NCI-H748 (cell line): ENCODE measurements around the gene PAXX.
"Not testable (repeated sequence)": the region's sequence is repeated elsewhere in the genome, so short reads cannot be mapped to it uniquely, and the experiment has no call there.

ENCODE experiments used
- DNase-seq: peaks from one replicate; lab custom pipeline; 2025; ENCODE audit not compliant: unreplicated experiment; lab: John Stamatoyannopoulos, UW

Gene PAXX

DNA sequence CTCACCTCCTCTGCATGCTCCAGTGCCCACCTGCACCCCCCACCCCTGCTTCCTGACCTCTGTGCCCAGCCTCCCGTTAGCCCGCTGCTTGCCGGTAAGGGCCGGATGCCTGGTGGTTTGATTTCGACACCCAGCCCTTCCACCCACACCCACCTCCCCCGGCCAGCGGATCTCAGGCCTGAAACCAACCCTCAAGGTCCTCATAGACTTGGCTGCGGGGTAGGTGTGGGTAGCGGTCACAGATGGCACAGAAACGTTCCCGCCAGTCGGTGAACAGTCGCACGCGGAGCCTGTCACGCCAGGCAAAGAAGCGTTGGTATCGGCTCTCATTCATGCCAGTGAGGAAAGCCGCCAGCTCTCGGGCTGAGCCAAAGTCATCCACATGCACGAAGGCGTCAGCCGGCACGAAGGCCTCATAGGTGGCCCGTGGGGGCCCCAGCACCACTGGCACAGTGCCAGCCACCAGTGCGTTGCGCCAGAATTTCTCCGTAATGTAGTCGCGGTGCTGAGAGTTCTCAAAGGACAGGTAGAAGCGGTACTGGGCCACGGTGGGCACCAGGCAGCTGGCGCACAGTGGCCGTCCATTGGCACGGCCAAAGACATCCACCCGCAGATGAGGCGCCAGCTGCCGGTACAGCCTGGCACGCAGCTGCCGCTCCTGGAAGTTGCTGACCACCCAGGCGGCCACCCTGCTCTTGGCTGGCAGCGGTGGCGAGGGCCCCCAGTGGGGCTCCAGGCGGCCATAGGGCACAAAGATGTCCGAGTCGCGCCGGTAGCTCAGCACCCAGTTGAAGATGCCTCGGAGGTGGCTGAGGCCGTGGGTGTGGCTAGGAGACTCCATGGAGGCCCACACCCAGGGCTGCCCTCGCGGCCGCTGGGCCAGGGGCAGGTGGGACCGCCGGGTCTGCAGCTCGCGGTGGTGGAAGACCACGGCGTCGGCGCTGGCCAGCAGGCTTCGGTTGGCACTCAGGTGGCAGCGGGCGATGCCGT lies 38.6 kb downstream of the PAXX start:
- DNase-seq, result no peak

DNA sequence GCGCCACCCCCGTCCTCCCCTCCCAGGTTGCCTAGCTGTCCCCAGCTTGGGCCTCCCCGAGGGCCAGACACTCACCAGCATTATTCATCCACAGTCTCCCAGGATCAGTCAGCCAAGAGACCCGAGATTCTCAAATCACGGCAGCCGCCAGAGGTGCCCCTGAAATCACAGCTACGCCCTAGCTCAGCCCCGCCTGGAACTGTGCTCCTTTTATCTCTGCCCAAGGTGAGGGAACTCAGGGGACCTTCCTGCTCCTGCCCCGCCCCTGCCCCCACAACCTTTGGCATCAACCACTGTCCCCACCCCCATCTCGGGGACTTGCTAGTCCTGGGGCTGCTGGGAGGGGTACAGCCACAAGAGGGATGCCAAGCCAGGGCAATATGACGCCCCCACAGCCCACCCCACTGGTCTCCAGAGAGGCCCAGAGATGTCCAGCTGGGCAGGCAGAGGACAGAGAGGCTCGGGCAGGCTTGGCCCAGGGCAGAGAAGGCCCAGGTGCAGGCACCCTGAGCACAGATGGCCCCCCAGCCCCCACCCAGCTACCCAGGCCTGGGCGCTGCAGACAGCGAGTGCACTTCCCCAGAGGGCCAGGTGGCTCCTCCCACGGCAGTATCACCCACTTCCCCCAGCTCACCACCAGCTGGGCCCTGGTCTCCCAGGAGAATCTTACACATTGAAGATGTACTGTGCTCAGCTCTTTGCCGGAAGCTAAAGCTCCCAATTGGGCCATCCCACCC lies 39.9 kb downstream of the PAXX start, which contains the start of gene FUT7:
Gene FUT7, minus strand, starts transcription at position 185 of the 737 bp plus-strand sequence. Its CDS starts 97 bp downstream, at position 88.
- DNase-seq, result no peak

DNA sequence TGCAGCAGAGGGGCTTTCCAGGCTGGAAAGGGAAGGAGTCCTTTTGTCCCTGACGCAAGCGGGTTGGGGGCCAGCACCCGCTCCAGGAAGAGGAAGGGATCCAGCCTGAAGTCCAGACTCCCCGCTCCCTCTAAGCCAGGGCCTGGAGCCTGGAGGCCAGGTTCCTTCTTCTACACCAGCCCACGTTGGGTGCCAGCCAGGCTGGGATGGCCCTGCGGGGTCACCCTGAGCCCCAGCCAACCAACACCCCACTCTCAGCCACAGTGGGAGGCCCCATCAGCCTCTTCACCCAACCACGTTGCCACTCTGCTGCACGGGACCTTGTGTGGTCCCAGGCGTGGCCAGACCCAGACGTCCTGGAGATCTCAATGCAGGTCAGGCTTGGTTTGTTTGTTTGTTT lies 40.6 kb downstream of the PAXX start:
- no peak for DNase-seq

DNA sequence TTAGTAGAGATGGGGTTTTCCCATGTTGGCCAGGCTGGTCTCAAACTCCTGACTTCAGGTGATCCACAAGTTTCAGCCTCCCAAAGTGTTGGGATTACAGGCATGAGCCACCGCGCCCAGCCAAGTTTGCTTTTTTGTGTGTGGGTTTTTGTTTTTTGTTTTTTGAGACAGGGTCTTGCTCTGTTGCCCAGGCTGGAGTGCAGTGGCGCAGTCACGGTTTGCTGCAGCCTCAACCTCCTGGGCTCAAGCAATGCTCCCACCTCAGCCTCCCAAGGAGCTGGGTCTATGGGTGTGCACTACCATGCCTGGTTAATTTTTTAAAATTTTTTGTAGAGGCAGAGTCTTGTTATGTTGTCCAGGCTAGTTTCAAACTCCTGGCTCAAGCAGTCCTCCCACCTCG lies 41.3 kb downstream of the PAXX start:
- DNase-seq, result not testable (repeated sequence)

DNA sequence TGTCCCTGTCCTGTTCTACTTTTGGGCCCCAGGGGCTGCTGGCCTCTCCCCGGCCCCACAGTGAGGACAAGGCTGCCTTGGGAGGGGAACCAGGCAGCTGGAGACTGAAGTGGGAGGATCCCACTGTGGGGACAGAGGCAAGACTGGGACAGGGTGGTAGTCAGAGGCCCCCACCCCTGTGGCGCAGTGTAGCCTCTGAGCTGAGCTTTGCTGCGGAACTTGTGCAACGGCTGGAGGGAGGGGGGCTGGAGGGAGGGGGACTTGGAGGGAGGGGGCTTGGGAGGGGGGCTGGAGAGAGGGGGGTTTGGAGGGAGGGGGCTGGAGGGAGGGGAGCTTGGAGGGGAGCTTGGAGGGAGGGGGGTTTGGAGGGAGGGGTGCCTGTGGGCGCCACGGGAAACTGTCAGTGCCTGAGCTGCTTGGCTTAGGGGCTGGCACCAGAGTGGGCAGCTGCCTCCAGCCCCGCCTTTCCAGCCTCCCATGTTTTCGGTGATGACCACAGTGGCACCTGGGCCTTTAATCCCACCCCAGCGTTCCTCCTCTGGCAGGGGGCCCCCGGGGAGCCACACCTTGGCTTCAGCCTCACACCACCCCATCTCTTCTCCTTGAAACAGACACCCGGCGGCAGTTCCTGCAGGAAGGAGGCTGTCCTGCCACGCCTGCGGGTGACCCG lies 42.0 kb downstream of the PAXX start:
- peak; percentile 34 for DNase-seq

DNA sequence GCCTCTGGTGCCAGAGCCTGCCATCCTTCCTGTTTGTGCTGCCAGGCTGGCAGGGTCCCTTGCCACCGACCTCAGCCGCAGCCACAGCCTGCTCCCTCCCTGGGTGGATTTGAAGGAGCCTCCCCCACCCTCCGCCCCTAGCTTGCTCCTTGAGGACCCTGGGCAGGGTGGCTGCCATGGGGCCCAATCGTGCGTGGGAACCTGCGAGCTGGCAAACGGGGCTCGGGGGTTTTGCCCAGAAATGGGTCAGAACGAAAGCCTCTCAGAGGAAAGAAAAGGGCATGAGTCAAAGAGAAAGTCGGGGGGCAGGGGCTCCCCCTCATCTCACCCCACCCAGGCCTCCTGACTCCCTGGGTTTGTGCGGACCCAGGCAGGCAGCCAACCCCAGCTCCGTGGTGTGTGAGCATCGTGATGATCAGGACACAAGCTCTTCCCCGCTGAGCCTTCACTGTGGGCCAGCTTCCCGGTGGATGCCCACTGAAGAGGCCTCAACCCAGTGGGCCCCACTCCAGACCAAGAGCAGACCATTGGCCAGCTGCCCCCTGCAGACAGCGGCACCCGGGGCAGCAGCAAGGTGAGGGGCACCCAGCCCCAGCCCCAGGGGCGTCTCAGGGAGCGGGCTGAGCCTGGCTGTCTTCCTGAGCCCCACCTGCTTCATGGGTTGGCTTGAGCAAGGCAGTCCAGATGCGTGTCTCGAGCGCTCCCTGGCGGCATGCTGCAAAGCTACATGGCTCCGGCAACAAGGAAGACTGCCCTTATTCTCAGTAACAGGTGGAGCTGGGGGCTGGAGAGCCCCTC lies 42.7 kb downstream of the PAXX start:
- peak; percentile 88 for DNase-seq

DNA sequence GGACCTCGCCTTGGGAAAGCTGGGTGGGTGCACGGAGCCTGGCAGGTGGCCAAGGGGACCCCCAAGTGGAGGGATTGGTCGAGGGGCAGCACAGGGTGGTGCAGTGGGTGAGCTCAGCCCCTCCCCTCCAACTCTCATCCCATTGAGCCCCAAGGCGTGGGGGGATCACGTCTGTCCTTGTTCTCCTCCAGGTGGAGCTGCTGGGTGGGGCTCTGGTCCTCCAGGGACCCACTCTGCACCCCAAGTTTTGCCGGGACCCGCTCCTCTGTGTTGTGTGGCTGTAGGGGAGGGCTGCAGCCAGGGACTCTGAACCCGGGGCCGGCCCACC lies 43.2 kb downstream of the PAXX start:
- DNase-seq, result no peak

DNA sequence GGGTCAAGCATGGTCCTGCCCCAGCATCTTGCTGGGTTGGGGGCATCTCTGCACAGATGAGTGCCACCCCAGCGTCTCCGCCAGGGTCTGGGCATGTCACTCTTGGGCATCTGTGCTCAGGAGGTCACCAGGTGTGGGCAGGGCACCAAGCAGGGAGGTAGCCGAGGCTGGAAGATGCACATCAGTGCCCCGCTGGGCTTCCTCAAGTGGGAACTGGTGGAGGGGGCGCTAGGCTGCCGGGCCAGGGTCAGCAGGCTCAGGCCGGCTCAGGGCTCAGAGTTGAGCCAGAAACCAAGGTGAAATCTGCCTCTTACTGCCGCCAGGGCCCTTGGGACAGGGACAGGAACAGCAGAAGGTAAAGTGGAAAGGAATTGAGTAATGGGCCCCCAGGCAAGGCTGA lies 43.7 kb downstream of the PAXX start:
- no peak for DNase-seq

DNA sequence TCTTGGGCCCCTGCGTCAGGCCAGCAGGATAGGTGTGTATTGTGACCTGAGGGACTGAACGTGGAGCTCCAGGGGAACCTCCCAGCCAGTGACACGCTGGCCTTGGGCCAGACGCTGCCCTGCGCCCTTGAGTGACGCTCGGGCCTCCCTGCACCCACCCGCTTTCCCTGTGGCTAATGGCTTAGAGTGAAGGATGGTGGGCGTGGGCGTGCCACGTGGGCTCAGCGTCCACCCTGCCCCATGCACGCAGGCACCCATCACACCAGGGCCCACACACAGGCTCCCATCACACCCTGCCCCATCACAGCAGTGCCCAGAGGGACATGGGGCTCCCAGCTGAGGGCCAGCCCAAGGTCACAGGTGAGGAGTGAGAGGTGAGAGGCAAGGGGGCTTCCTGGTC lies 44.8 kb downstream of the PAXX start:
- no peak for DNase-seq

DNA sequence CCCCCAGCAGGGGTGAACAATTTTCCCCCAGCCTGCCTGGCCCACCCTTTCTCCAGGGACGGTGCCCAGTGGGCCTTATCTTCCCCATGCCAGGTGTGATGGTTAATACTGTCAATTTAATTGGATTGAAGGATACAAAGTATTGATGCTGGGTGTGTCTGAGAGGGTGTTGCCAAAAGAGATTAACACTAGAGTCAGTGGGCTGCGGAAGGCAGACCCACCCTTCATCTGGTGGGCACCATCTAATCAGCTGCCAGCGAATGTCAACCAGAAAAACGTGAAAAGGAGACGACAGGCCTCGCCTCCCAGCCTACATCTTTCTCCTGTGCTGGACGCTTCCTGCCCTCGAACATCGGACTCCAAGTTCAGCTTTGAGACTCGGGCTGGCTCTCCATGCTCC lies 45.3 kb downstream of the PAXX start:
- DNase-seq, result no peak

DNA sequence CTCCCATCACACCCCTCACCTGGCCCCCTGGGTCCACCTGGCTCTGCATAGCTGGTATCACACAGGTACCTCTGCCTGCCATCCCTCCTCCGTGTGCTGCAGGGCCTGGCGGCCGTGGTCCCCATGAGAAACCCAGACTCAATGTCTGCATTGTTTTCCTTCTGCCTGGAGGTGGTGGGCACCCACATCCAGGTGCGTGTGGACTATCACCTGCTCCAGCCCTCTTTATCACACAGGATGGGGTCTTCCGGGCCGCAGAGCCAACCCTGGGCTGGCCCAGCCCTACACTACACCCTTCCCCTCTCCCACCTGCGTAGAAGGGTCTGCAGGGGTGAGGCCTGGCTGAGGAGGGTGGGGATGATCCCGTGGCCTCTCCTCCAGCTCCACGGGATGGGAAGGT lies 46.7 kb downstream of the PAXX start:
- DNase-seq, result no peak

DNA sequence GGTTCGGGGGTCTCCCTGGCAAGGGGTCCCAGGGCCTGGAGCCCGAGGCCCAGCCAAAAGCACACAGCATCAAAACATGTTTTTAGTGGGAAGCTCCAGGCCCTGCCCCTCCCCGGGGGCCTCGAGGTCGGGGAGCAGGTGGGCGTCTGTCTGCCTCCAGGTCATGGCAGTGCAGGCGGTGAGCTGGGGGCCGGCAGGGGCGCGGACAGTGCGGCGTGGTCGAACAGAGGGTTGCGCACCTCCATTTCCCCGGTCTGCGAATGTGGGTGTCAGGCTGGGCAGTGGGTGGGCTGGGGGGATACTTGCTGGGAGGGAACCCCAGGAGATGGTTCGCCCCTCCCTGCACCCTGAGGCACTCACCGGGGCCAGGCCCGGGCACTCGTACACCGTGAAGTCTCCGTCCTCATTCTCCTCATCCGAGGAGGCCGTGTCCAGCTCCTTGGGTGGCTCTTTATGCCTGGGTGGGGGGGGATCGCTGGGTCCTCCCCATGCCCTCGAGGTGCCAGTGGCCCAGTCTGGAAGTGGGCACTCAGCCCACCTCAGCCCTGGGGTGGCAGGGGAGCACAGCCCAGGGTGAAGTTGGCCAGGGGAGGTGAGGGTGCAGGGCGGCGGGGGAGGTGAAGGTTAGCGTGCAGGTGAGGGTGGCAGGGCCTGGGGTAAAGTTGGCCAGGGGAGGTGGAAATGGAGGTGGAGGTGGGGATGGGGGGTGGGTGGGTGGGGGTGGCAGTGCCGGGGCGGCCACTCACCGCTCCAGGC lies 47.6 kb downstream of the PAXX start:
- no peak for DNase-seq

DNA sequence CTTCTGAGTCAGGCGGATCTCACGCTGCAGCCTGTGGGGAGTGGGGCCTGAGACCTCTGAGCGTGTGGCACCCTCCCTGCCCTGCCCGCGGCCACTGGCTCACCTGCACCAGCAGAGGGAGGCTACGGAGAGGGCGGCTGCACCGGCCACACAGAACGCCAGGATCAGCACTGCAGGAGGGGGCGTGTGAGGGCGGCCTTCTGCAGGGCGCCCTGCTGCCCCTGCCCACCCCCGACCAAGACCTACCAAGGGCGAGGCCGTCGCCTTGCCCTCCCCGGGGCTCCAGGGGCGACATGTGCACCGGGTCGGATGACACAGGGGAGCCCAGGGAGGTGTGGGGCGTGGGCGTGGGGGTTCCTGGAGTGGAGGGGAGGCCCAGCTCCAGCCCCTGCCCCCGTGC lies 48.3 kb downstream of the PAXX start:
- no peak for DNase-seq

DNA sequence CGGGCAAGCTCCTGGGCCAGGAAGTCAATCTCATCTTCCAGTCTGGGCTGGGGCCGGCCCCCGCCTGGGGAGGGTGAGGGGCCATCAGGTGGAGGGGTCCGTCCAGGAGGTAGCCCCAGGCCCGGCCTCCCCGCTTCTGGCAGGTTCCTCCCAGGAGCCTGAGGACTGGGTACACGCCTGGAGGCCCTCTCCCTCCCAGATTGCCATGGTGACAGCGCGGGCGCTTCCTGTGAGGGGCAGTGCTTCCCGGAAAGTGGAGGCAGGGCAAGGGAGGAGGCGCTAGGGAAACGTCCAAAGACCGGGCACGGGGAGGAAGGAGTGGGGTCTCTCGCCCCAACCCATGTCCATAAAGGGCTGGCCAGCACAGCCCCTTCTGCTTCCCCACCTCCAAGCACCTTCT lies 48.9 kb downstream of the PAXX start:
- DNase-seq, result no peak

DNA sequence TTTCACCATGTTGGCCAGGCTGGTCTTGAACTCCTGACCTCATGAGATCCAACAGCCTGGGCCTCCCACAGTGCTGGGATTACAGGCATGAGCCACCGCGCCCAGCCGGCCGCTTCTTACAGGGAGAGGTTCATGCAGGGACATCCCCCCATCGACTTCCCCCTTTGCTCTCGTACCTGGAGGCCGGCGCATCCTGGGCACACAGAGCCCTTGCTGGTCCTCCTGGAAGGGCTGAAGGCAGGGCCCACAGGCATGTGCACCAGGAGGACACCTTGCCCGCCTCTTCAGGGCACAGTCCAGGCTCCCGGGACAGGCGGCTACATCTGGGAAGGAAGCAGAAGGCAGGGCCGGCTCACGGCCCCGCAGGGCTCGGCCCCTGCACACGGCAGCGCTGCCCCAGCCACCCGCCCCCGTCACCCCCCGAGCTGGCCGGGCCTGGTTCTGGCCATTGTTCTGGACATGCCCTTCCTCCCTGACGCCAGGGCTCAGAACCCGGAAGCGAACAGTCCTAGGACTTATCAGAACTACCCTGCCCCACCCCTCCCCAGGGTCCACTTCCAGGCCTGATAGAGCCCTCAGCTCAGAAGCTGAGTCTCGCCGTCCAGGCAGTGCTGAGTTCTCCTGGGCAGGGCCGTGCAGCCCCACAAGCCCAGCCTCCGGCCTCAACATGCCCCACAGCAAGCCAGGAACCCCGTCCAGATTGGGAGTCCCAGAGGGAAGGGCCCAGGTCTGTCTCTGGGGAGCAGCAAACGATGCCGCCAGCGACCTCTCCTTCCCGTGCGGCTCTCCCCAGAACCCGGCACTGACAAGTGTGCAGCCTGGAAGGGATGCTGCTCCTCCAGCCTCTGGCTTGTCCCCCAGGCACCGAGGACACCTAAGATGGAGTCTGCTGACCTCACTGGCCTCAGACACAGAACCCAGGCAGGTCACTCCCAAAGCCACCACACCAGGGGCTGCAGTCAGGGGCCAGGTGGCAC lies 50.8 kb downstream of the PAXX start:
- DNase-seq, result no peak
